GM23248 (cell line): ENCODE measurements around the gene SEMA3D.

ENCODE experiments used
- EZH2 ChIP-seq: fragments of 200-600 bp; sonication (generic); IDR thresholded peaks from 2 replicates; pipeline ENCODE4 v1.6.1; 2018; ENCODE audit warnings: antibody characterized with exemption, mild to moderate bottlenecking; ENCODE audit not compliant: insufficient read depth, poor library complexity, severe bottlenecking
- EZH2phosphoT487 ChIP-seq: fragments of 200-600 bp; sonication (generic); IDR thresholded peaks from 2 replicates; pipeline ENCODE4 v1.6.1; 2018; ENCODE audit warnings: antibody characterized with exemption, moderate library complexity, mild to moderate bottlenecking, low read depth; ENCODE audit not compliant: insufficient read depth

- no peak for TF ChIP-seq EZH2
- TF ChIP-seq EZH2phosphoT487 = no peak
Observed at GRCh38 chr7:84970670-84971069, 216.2 kb downstream of the SEMA3D start.
